ENCODE measurements around the gene POU4F1.

The POU4F1 gene

DNA sequence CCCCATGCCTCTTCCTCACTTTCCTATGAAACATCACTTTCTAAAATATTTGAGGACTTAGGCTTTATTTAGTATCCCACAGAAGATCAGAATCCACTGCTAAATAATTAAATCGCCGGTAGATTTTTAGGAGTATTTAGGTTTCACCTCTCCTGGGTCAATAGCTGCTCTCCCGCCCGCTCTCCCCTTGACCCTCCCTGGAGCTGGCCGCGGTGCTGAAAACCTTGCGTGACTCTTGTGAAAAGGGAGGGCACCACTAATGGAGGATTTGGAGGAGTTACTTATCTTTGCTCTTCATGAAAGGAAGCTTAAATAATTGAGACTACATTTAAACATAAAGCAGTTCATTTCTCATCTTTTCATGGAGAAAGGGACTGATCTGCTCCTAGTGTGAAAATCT is 14.1 kb downstream of the POU4F1 start:
- no peak for DNase-seq

DNA sequence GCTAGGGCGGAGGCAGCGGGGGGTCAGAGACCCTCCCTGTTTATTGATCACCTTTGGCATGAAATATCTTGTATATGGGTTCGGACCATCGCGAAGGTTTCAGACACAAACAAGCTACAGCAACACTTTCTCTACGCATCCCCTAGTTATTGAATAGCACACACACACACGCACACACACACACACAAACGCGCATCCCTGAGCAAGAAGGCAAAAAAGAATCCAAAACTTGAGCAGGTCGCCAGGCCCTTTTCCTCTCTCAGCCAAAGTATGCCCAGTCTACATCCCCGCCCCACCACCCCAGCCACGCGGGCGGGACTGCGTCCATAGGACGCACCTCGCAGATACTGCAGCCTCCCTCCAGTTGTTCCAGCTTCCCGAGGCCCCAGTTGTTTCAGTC is 16.0 kb downstream of the POU4F1 start:
- DNase-seq, result no peak

DNA sequence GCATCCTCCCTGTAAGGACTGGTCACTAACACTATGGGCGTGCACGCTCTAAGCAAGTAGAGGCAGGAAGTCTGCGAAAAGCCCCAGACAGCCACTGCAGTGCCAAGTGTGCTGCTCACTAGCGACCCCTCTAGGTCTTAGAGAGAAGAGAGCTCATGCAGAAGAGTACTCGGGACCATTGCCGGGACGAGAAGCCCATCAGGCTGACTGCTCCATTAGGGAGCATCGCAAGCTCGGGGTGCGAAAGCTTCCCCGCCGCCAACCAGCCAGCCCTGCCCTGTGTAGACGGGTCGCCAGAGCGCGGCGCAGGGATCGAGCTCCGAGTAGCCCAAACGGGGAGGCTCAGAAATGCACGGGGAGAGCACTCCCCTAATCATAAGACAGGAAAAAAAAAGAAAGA is 16.6 kb downstream of the POU4F1 start:
- no peak for DNase-seq

DNA sequence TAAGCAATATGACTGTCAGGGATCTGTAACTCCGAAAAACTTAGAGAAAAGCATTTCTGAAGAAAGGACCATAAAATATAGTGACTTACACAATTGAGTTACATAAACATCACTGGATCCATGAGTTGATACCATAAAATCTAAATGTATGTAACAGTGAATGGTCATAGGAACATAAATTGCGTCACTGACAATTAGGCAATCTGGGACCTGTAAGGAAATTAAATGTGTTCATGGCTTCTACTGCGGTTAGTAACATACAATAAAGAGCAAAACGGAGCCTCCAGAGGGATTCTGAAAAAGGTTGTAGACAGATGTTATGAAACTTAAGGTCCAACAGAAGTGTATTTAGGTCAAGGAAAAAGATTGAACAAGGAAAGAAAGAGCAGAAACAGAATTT is 27.1 kb downstream of the POU4F1 start:
- no peak for DNase-seq

DNA sequence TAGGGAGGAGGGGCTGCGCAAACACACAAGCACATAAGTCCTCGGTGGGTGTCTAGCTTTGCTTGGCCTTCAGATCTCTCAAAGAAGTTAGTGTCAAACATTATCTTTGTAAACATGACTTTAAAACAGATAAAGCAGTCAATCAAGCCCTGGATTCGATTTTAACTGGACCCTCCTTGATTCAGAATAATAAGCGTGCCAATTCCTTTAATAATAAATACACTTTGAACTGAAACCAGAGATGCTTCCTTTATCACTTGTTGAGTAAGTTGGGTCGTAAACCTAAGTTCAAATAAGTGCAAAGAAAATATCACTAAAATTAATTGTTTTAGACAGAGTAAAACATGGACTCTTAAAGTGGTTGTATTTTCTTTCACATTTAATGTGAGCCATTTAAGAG is 30.9 kb downstream of the POU4F1 start:
- DNase-seq, result no peak

DNA sequence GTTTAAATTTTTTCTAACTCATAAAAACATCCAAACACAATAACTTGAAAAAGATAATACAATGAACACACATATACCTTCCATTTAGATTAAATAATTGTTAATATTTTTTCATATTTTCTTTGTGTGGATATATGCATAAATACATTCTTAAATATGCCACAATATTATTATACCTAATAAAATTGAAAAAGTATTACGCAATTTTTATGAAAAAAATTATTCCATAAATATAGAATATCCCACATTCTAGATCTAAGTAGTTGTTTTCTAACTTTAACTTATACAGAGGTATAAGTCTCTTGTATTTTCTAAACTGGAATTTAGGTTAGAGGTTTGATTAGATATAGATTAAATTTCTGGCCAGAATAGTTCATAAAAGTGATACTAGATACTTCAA is 34.3 kb downstream of the POU4F1 start:
- DNase-seq, result no peak

DNA sequence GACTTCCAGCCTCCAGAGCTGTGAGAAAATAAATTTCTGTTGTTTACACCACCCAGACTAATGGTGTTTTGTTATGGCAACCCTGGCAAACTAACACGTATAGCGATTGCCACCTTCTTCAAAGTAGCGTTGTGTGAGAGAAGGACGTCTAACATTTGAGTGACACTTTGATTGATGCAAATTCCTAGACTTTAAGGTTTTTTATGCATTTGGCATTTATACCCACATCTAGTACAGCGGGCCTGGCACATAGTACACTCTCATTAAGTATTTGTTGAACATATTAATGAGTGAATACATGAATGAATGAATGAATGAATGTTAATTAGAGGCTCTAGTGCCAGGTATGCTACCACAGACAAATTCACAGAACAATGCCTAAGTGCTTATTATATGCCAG is 36.7 kb downstream of the POU4F1 start:
- no peak for DNase-seq

DNA sequence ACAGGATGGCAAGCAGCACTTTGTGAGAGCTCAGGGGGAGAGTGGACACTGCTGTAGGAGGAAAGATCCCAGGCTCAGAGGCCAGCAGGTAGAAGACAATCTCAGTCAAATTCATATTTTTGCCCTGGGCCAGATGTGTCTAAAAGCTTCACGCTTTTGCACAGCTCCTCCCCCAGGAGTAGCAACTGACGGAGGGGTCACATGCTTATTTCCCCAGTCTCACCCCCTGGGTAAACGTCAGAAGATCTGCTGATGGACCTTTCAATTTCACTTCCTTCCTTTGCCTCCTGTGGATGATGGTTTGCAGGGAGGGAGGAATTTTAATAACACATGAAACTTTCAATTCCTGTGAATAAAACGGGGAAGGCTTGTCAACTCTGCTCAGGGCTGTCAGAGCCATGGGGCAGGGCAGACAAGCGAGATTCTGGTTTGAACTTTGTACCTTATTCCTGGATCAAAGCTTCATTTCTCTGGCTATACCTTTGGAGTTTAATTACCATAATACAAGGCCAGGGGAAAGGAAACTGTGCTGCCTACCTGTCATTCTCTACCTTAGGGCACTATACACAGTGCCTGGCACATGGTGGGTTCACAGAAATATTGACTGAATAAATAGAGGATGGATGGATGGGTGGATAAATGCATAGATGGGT is 41.0 kb downstream of the POU4F1 start:
- DNase-seq, result no peak

Measured in midbrain (tissue), 1 donor.